Measurements from ENCODE around the gene SP3. TPM values are rescaled to one million over a fixed set of nuclear protein-coding genes. Genes with fewer than 3 reads are reported as not detected.

The SP3 gene
- total RNA-seq, 2 experiments from 2014 or later, result 115 to 150 TPM

GRCh38 chr2:173989160-173989883 is 24.1 kb upstream of the SP3 start:
- POLR2A ChIA-PET, result interaction anchor here (0.6 to 3.5 kb wide), 12 partner anchors 7 to 860 kb away, joined by 3 to 19 read pairs (median 4); partner anchors contain the start of gene SP3
- peak overlapping the region; percentile 94 for H2AFZ ChIP-seq (ENCODE audit: low read length)
- intact Hi-C loops (cut with micrococcal nuclease; ENCODE audit: unreplicated experiment), result loop anchor here (1.0 kb wide), 1 partner anchor 24 kb away; the partner anchor contains the start of gene SP3

GRCh38 chr2:173986805-173987204 is 21.6 kb upstream of the SP3 start:
- Histone ChIP-seq H3K9me3 (ENCODE audit: low read length) (no peaks in the 10 kb centered on the region), H3K36me3 (ENCODE audit: insufficient read depth, low read length) (no peaks in the 10 kb centered on the region), H3K27ac (ENCODE audit: low read depth, low read length, poor library complexity, severe bottlenecking) (no peak overlapping the region), H3K4me1 (ENCODE audit: insufficient read depth, low read length, poor library complexity, severe bottlenecking) (peaks cover 46% of the 10 kb centered on the region), H3K4me2 (ENCODE audit: low read length) (no peak overlapping the region), H3K9me2 (ENCODE audit: insufficient read depth, low read length) (no peaks in the 10 kb centered on the region), H3K79me2 (ENCODE audit: insufficient read depth, low read depth, low read length) (no peaks in the 10 kb centered on the region), H2AFZ (ENCODE audit: low read length) (peak overlapping the region; percentile 59), H4K20me1 (ENCODE audit: insufficient read depth, low read length) (no peaks in the 10 kb centered on the region), H3K4me3 (ENCODE audit: low read depth, low read length, poor library complexity, severe bottlenecking) (no peak overlapping the region)
- POLR2A ChIA-PET, result interaction anchor here (0.7 to 3.5 kb wide), 9 partner anchors 10 to 148 kb away, joined by 3 to 16 read pairs (median 4); partner anchors contain the start of gene SP3
- CTCF ChIA-PET (ENCODE audit: unreplicated experiment), result interaction anchor here (1.0 kb wide), 1 partner anchor 10 kb away, joined by 3 read pairs; no protein-coding TSS in a partner anchor
- intact Hi-C loops (cut with micrococcal nuclease; ENCODE audit: unreplicated experiment), result no loop called here
- no peak for TF ChIP-seq EZH2phosphoT487 (IDR thresholded peaks at IDR 0.05; ENCODE audit: borderline replicate concordance, low read depth, low read length)
- TF ChIP-seq, protein P1, sequence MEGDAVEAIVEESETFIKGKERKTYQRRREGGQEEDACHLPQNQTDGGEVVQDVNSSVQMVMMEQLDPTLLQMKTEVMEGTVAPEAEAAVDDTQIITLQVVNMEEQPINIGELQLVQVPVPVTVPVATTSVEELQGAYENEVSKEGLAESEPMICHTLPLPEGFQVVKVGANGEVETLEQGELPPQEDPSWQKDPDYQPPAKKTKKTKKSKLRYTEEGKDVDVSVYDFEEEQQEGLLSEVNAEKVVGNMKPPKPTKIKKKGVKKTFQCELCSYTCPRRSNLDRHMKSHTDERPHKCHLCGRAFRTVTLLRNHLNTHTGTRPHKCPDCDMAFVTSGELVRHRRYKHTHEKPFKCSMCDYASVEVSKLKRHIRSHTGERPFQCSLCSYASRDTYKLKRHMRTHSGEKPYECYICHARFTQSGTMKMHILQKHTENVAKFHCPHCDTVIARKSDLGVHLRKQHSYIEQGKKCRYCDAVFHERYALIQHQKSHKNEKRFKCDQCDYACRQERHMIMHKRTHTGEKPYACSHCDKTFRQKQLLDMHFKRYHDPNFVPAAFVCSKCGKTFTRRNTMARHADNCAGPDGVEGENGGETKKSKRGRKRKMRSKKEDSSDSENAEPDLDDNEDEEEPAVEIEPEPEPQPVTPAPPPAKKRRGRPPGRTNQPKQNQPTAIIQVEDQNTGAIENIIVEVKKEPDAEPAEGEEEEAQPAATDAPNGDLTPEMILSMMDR (conservative IDR thresholded peaks at IDR 0.05; ENCODE audit: low read length), result no peak
- no peak for DNase-seq (ENCODE audit: low spot score)
- BruUV-seq (replicated peaks), result no TSS peak

More at GRCh38 chr2:173989160-173989883, 24.1 kb upstream of the SP3 start:
- no peaks in the 10 kb centered on the region for H3K9me2 ChIP-seq (ENCODE audit: insufficient read depth, low read length)
- H3K4me1 ChIP-seq (ENCODE audit: insufficient read depth, low read length, poor library complexity, severe bottlenecking), result peaks cover 52% of the 10 kb centered on the region
- H3K4me2 ChIP-seq (ENCODE audit: low read length), result peak overlapping the region; percentile 70
- peak overlapping the region; percentile 82 for H3K27ac ChIP-seq (ENCODE audit: low read depth, low read length, poor library complexity, severe bottlenecking)
- H3K4me3 ChIP-seq (ENCODE audit: low read depth, low read length, poor library complexity, severe bottlenecking), result peak overlapping the region; percentile 37
- DNase-seq (ENCODE audit: low spot score), result peak; percentile 48
- no peaks in the 10 kb centered on the region for H4K20me1 ChIP-seq (ENCODE audit: insufficient read depth, low read length)
- no peaks in the 10 kb centered on the region for H3K36me3 ChIP-seq (ENCODE audit: insufficient read depth, low read length)
- no peaks in the 10 kb centered on the region for H3K79me2 ChIP-seq (ENCODE audit: insufficient read depth, low read depth, low read length)
- CTCF ChIA-PET (ENCODE audit: unreplicated experiment), result no interaction called here
- H3K9me3 ChIP-seq (ENCODE audit: low read length), result no peaks in the 10 kb centered on the region
- no TSS peak for BruUV-seq (replicated peaks)
- TF ChIP-seq, protein P1 (conservative IDR thresholded peaks at IDR 0.05; ENCODE audit: low read length), result 0 out of 2 replicates have a peak, but pooled peaks have one; percentile 26
- TF ChIP-seq EZH2phosphoT487 (IDR thresholded peaks at IDR 0.05; ENCODE audit: borderline replicate concordance, low read depth, low read length), result no peak
